NCI-H69 (cell line): ENCODE data around the gene CIRBP.
"Not testable (repeated sequence)": the region's sequence is repeated elsewhere in the genome, so short reads cannot be mapped to it uniquely, and the experiment has no call there.

Source experiments
- DNase-seq: peaks from one replicate; lab custom pipeline; 2025; lab: John Stamatoyannopoulos, UW

CIRBP gene

DNA sequence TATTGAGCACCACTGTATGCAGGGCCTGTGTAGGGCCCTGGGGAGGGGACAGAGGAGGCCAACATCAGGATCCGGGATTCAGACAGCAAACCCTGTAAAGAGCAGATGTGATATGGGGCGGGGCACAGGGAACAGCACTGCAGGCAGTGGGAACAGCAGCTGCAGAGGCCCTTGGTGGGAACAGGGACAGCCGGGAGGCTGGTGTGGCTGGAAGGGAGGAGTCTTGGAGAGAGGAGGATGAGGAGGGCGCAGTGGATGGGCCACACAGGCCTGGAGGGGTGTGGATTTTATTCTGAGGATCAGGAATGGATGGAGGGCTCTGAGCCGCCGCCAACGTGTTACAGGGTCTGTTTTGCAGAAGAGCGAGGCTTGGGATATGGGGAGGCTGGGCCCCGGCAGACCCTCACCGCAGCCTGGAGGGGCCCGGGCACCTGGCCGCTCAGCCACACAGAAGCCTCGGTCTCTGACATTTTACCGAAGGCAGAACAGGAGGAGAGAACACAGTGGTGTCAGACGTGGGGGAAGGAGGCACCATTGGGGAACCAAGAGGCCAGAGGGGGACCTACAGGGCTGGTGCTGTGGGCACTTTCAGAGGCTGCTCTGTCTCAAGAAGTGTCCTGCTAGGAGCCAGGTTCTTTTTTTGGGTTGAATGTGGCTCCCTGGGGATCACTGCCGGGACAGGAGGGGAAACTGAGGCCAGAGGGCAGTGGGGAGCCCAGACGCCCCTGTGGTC is 23.5 kb downstream of the CIRBP start:
- DNase-seq = no peak

DNA sequence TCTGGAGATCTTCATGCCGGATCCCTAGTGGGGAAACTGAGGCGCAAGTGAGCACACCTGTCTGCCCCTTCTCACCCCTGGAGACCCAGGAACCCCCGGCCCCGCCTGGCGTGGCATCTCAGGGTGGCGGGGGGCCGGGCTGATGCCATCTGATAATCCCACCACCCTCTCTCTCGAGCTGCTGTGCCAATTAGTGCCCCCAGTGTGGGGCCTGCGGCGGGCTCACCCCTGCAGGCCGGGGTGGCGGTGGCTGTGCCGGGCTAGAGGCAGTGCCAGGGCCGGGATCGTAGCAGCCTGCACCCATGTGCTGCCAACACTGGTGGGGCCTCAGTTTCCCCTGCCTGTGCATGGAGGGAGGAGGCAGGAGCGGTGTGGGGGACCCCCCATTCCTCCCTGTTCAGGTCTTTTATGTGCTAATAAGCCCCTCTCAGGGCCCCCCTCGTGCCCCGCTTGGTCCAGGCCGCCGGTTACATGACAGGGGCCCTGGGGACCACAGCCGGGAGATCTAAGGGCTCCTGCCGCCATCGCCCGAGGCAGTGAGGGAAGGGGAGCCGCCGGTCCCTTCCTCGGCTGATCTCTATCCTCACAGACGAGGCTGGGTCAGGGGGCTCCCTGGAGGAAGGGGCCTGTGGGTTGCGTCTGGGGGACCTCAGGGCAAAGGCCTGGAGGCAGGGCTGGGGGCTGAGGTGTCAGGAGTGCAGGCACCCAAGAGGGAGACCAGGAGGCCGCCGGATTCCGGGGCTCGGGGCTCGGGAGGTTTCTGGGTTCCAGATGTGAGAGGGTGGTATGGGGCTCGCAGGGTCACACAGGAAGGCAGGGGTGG is 24.9 kb downstream of the CIRBP start:
- DNase-seq = no peak

DNA sequence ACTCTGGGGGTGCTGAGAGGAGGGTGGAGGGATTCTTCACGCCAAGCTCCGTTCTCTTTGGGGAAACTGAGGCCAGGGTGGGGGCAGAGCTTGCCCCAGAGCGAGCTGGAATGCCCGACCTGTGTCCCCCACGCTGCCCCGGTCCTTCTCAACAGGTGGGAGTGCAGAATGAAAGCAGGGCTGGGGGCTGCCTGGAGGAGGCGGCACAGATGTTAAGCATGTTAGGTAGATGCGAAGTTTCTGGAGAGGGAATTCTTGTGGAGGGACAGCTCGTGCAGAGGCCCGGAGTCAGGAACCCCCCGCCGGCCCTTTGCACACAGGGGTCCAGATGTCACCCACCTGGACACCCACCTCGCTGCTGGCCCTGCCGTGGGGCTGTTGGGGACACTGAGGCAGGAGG is 25.6 kb downstream of the CIRBP start:
- DNase-seq = no peak

DNA sequence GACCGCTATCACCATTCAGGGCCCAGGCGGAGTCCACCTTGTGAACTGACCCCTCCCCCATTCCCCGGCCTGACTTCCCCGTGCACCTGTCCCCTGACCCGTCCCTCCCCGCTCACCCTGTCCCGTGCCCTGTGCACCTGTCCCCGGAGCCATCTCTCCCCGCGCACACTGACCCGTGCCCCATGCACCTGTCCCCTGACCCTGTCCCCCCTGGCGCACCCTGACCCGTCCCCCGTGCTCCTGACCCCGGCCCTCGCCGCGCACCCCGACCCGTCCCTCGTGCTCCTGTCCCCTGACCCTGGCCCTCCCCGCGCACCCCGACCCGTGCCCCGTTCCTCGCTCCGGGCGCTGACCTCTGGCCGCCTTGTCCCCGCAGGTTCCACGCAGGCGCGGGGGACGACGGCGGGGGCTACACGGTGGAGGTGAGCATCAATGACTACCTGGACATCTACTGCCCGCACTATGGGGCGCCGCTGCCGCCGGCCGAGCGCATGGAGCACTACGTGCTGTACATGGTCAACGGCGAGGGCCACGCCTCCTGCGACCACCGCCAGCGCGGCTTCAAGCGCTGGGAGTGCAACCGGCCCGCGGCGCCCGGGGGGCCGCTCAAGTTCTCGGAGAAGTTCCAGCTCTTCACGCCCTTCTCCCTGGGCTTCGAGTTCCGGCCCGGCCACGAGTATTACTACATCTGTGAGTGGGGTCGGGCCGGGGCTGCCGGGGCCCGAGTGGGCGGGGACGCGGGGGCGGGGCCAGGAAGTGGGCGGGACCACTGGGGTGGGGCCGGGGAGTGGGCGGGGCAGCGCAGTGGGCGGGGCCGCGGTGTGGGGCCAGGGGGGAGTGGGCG is 26.3 kb downstream of the CIRBP start:
- DNase-seq = no peak

DNA sequence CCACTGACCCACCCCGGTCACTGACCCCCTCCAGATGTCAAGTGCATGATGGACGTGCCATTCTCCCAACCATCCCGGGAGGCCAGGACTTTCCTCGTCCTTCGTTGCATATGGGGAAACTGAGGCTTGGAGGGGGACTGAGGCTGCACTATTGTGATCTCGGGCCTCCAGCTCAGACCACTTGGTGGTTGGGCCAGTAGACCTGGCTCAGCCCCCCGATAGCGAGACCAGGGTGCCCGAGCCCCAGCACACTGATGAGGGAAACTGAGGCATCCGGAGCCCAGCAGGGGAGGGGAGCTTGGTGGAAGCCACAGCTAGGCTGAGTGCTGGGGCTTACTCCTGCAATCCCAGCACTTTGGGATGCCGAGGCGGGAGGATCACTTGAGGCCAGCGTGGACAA is 26.9 kb downstream of the CIRBP start:
- no peak for DNase-seq

DNA sequence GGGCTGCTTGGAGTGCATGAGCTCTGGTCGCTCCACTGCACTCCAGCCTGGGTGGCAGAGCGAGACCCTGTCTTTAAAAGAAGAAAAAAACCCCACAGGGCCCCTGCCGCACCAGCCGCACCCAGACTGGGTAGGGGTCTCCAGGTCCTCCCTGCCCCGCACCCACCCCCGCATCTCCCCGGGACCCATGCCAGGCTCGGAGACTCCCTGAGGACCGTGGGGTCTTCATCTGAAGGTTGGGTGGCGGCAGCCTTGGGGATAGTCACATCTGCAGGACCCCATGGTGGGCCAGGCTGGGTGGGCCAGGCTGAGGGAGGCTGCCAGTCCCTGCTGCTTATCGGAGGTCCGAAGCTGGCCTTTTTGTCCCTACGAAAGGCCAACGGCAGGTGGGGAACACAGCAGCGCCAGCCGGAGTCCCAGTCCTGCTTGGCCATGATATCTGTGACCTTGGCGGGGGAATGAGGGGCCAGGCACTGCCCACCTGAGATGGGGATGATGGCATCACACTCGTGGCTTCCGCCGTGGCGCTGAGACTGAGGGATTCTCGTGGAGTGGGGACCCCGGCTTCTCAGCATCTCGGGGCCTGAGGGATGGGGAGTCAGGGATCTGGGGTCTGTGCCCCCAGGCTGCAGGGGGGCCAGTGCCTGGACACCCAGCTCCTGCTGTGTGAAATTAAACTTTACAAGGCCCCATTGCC is 27.6 kb downstream of the CIRBP start:
- DNase-seq = no peak

DNA sequence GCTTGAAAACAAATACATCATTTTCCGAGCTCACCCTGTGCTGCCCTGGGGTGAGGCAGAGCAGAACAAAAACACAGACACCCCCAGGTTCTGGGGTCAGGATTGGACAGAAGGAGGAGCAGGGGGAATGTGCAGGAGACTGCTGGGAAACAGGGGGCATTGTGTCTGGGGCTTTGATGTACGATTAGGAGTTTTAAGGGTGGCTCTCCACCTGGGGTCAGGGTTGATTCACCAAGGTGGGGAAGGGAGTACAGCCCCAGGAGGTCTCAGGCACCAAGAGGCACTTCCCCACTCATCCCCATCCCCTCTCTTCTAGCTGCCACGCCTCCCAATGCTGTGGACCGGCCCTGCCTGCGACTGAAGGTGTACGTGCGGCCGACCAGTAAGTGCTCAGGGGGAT is 29.1 kb downstream of the CIRBP start:
- no peak for DNase-seq

DNA sequence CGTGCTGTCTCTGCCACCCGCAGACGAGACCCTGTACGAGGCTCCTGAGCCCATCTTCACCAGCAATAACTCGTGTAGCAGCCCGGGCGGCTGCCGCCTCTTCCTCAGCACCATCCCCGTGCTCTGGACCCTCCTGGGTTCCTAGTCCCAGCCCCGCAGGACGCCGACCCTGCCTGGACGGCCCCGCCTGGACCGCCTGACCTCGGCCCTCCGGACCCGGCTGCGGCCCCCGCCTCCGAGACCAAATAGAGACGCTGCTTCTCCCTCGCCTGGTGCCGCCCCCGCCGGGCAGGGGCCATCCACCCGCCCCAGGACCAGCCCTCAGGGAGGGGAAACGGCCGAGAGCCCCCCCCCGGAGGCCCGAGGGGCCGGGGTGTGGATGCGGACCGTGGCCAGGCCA is 30.7 kb downstream of the CIRBP start:
- DNase-seq = no peak

DNA sequence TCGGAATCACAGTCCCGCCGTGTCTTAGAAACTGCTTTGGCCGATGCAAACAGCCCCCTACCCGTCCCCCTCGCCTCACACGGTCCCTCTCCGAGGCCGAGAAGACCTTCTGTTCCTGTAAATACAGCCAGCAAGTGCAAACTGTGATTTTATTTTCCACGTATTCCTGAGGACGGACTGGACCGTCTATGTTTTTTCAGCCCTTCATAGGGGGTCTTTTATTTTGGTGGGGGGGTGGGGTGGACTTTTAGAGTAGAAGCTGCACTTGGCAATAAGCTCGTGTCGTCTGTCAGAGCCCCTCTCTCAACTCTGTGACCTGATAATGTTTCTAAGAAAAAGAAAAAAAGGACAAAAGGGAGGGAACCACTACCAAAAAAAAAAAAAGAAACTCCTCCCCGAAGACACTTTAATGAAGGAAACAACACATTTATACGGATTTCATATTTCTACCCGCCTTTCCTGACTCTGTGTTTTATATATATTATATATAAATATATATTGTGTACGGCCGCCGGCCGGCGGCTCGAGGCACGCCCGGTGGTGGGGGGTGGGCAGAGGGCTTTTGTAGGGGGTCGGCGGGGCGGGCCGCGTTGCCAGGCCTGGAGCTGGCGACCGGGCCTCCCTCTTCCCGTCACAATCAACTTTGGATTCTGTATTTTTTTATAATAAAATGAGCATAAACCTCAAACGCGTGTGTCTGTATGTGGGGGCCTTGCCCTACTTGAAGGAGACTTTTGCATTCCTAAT is 31.8 kb downstream of the CIRBP start:
- DNase-seq = no peak

DNA sequence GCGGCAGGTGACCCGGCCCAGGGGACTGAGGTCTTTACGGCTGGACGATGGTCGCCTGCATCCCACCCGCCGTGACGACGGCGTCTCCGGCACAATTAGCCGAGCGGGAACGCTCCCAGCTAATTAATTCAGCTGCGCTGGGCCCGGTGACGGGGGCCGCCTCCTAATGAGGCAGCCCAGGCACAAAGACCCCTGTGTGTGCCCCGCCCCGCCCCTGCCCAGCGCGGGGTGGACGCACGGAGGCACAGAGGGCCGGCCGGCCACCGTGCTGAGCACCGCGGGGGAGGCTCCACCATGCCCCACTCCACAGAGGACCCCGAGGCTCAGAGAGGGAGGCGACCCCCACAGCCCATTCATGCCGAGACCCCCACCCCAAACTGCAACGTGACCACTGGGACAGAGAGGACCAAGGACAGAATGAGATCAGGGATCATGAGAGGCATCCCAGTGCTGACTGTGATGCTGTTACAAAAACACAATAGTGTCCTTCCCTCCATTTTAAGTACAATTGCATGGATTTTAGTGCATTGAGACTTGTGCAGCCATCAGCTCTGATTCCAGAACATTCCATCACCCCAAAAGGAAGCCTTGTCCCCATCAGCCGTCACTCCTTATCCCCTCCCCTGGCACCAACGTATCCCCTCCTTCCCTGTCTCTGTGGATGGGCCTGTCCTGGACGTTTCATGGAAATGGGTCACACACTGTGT is 33.6 kb downstream of the CIRBP start:
- DNase-seq = no peak

DNA sequence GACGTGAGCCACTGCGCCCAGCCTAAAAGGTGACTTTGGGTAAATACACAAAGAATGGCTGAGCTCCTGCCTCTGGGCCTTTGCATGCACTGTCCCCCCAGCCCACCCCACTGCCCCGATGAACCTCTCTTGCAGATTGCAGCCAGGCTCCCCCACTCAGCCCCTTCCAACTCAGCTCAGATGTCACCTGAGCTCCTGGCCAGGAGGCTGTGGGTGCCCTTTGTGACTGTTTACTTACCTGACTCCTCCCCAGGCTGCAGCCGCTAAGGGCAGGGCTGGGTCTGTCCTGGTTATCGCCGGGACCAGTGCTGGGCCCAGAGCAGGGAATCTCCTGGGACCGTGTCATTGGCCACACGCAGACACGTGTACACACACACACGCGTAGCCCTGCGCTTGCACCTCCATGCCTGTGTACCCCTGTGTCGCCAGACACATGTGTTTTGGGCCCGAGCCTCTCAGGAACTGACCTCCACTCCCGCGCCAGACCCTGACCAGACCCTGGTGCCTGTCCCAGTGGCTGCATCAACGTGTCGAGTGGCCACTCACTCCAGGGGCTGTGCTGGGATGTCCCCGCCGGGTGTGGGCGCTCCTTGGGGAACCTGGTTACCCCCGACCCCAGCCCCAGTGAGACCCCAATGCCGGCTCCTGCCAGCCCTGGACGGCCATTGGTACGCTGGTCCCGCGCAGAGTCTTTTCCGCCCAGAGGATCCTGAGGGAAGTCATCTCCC is 35.2 kb downstream of the CIRBP start:
- no peak for DNase-seq

DNA sequence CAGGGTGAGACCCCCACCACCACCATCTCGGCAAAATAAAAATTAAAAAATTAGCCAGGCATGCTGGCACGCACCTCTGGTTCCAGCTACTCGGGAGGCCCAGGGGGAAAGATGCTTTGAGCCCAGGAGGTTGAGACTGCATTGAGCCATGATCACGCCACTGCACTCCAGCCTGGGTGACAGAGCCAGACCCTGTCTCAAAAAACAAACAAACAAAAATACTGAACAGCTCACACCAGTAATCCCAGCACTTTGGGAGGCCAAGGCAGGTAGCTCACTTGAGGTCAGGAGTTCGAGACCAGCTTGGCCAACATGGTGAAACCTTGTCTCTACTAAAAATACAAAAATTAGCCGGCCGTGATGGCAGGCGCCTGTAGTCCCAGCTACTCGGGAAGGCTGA is 36.2 kb downstream of the CIRBP start:
- DNase-seq = not testable (repeated sequence)

DNA sequence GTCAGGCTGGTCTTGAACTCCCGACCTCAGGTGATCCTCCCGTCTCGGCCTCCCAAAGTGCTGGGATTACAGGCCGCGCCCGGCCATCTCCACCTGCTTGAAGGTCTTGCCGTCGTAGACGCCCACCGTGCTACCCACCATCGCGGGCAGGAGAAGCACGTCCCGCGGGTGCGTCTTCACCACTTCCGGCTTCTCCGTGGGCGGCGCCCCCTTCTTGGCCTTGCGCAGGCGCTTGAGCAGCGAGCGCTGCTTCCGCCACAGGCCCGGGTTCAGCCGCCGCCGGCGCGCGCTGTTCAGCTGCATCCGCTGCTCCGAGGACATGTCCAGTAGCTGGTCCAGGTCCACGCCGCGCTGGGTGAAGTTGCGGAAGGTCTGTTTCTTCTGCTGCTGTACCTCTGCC is 38.2 kb downstream of the CIRBP start:
- DNase-seq = no peak

DNA sequence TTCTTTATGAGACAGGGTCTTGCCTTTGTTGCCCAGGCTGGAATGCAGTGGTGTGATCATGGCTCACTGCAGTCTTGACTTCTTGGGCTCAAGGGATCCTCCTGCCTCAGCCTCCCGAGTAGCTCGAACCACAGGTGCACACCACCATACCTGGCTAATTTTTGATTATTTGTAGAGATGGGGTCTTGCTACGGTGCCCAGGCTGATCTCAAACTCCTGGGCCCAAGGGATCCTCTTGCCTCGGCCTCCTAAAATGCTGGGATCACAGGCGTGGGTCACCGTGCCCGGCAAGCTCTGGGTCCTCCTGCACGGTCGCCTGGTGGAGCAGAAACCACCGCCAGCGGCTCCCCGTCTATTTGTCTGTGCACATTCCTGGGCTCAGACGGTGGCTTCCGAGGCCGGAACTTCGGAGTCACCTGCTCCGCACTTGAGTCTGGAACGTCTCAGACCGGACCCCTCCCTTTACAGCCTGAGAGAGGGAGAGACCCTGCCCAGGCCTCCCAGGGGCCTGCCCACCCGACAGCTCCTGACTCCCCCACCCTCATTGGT is 38.7 kb downstream of the CIRBP start:
- DNase-seq = no peak

DNA sequence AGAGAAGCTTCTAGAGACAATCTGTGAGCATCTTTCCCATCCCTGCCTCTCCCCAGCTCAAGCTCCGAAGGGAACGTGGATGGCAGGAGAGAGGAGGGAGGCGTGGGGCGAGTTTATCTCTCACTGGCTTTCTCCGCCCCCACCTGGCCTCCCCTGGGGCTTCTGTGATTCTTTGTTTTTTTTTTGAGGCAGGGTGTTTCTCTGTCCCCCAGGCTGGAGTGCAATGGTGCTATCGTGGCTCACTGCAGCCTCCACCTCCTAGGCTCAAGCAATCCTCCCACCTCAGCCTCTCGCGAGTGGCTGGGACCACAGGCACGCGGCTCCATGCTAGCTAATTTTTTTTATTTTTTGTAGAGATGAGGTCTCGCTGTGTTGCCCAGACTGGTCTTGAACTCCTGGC is 39.6 kb downstream of the CIRBP start:
- no peak for DNase-seq

DNA sequence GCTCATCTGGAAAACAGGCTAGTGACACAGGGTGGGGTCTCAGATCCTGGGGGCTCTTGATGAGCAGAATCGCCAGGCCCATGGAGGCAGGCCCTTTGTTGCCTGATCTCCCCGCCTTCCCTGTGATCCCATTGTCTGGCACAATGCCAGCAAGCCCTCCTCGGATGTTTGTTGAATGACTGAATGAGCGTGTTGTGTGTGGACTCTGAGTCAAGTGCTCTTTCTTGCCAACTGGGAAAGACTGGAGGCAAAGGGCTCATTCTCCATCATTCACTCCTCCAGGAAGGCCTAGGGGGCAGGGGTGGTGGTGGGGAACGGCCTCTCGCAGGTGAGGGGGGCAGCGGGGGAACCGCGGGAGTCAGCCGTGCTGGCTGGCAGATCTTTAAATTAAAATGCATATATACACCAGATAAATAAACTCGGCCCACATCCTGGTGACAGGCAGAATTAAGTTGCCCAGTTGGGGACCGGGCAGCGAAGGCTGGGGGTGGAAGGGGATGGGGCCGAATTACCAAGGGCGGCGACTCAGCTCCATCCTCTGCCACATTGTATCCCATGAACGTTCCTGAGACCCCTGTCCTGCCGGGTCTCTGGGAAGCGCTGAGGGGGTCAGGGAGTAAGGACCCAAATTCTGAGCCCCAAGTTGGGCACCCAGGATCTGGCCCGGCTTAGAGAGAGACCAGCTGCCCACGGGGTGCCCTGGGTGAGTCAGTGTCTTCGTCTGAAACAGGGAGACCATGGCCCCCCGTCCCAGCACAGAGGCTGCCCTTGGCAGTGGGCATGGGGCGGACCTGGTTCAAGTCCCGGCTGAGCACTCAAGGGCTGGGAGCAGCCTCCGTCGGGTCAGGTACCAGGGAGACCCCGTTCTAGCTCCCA is 41.1 kb downstream of the CIRBP start:
- DNase-seq = no peak

DNA sequence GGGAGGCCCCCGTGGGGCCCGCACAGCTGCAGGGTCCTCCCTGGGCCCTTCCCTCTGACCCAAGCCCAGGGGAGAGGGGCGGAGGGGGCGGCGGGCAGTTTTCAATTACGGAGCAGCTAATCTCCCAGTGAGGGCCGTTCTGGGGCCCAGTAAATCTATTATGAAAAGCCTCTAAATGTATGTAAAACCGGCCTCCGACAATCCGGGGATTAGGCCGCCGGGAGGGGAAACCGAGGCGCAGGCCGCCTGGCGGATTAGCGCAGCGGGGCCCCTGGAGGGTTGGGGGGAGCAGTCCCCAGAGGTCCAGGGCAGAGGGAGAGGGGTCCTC is 41.7 kb downstream of the CIRBP start:
- no peak for DNase-seq

DNA sequence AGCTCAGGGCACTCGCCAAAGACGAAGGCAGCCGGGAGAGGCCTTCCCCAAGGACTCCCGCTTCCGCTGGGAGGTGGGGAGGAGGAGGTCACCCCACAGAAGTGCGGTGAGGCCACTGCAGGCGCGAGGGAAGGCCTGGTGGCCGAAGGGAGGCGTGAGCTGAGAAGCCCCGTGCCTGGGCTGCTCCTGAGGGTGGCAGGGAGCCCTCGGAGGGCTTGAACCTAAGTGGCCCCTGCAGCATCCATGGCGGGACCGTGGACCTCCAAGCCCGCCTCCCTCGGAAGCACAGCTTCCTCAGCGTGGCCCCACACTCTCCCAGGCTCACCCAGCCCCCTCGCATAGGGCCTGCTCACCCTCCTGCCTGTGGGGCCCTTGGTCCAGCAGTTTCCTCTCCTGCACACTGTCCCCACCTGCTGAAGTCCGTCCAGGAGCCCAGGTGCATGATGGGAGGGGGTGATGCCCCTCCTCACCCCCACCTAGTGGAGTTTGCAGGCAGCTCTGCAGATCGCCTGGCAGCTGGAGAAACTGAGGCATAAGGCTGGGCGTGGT is 42.5 kb downstream of the CIRBP start:
- DNase-seq = no peak
